Stimulated activated CD8-positive, alpha-beta memory T cell treated with anti-CD3 and anti-CD28 coated beads, Interleukin-15, amount 100 ng/mL, for 48 hours (primary cell): ENCODE measurements around the gene KIRREL1.

Experiments
- DNase-seq, 2 donors: peaks; one replicate each; pipeline ENCODE4 v3.0.0-alpha.2; 2020; ENCODE audit warnings: low read depth in 2 of 2

KIRREL1 gene

DNA sequence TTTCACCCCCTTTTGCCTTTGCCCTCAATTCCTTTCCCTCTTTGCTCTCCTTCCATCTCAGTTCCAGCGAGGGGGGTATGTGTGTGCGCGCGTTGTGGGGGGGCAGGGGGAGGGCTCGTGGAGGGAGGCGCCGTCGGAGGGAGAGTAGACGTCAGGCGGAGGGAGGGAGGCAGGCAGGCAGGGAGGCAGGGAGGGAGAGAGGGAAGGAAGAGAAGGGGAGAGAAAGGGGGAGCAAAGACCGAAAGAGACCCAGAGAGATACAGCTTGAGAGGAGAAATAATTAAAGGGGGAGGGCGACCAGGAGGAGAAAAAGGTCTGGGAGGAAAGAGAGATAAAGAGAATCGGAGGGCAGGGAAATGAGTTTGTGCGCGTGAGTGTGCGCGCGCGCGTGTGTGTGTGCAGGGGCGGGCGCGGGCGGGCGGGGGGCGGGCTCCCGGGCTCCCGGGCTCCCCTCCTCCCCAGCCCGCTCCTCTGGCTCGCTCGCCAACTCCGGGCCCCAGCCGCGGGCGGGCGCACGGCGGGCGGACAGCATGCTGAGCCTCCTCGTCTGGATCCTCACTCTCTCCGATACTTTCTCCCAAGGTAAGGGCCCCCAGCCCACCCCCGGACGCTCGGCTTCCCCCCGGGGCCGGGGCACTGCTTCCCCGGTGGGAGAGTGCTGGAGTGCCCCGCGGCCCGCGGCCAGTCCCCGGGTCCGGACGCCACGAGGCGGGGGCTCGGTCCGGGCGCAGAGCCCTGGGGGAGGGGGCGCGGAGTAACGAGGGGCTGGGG lies at the start of gene KIRREL1:
Gene KIRREL1, plus strand, starts transcription at position 499 of the 771 bp plus-strand sequence. Its CDS starts 32 bp downstream, at position 531.
- DNase-seq: no peak

DNA sequence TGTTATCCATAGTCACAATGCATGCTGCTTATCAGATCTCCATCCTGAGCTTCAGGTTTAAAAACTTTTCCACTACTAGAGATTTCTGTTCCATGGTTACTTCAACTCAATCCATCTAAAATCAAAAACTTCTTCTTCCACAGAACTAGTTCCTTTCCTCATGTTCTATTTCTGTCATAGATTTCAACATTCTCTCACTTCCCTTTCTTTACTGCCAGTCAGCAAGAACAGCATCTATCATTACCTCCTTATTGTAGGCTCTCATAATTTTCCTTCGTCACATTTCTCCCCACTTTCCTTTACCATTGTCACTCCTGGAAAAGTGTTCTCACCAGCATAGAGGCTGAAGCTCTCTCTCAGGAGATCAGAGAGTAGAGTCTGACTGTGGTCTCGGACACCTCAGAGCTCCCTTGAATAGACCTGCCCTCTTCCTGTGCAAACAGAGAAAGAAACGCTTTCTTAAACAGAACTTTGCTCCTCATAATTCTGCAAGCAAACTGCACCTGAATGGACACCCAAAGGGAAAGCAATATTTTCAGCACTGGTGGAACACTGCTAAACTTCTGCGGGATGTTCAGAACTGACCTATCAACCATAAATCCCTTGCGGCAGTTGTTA lies 48.7 kb upstream of the KIRREL1 start:
- no peak for DNase-seq

DNA sequence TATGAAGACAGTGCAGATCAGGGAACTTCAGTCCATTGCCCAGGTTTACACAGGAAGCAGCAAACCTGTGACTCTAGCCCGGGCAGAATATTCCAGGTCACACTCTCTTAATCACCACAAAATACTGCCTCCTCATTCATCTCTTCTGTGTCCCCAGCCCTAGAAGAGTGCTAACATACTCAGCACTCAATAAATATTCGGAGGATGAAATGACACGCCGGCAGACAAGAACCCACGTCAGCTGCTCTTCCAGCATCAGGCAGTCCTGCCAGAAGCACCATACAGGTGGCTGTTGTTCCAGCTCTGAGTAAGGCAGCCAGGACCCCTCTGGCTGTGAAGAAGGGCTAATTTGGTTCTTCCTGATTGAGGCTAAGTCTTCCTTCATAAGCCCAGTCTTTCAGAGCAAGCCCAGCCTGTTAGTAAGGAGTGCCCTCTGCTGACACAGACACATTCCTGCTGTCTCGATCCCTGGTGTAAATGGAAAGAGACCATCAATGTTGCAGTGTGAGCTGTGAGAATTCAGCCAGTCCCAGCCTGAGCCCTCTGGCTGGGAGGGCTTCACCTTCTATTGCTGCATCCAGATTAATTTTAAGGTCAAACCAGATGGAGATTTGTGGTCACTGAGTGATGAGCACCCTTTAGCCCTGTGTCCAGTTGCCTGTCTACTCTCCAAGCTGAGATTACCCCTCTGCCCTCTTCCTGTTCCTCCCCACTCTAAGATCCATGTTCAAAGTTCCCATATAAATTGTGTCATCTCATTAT lies 45.0 kb upstream of the KIRREL1 start:
- no peak for DNase-seq

DNA sequence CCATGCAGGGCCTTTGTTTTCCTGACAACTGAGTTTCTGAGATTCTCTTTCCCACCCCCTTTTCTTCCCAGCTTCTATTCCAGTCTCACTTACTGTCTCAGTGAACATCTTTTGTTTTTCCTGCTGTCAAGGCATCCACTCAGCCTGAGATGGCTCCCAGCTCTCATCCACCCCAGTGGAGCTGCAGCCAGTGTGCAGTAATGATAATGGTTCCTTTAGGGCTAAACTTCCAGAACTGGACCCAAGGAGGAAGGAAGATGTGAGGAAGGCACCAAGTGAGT lies 44.4 kb upstream of the KIRREL1 start:
- no peak for DNase-seq

DNA sequence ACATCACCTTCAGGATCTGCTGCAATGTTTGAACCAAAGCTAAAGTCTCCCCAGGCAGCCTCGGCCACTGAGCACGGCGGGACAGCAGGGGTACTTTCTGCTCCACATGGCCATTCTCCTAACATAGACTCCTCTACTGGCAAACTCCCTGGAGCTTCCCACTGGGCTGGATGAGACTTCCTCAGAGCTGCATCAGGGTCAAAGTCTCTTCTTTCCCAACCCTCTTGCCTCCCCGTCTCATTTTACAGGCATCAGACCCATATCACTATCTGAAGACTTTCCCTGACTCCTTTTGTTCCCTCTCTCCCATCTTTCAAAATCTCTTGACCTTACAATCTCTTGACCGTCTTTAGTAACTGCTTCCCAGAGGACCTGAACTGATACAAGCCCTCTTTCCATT lies 42.2 kb upstream of the KIRREL1 start:
- no peak for DNase-seq

DNA sequence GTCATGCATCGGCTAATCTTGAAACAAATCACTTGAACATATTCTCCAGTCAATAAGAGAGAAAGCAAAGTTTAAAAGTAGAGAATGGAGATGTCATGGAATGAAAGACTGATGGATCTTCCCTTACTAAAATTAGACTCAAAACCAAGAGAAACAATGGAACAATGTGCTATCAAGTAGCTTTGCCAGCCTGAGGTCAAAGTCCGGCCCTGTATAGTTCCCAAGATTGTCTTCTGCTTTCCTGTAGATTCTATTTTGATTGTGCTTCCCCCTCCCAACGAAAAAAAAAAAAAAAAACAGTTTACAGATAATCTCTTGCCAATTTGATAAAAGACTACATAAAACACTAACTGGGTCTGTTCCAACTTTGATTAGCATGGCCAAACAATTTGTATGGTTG lies 40.8 kb upstream of the KIRREL1 start:
- DNase-seq: no peak

DNA sequence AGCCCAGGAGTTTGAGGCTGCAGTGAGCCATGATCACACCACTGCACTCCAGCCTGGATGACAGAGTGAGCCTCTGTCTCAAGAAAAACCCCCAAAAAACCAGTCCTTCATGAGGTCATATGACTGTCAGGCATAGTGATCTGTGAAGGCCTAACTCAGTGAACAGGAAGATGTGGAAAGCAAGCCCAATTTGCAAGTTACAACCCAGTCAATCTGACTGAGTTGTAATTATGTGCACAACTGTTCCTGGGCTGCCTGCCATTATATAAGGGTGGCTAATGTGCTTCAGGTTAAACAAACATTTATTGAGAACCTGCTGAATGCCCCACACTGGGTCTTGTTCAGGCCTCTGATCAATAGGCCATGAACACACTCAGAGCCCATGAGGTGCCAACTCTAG lies 38.2 kb upstream of the KIRREL1 start:
- DNase-seq: no peak

DNA sequence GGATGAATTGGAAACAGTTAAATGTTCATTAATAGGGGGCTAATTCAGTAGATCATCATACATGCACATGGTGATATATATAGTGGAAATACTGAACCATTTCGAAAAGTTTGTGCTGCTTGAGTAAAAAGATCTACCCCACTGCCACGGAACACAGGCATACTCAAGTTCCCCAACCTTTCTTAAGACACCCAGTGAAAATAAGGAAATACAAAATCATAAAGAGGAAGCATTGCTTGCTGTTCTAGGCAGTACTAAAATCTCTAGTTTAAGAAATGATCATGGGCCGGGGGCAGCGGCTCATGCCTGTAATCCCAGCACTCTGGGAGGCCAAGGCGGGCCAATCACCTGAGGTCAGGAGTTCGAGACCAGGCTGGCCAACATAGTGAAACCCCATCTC lies 37.6 kb upstream of the KIRREL1 start:
- no peak for DNase-seq

DNA sequence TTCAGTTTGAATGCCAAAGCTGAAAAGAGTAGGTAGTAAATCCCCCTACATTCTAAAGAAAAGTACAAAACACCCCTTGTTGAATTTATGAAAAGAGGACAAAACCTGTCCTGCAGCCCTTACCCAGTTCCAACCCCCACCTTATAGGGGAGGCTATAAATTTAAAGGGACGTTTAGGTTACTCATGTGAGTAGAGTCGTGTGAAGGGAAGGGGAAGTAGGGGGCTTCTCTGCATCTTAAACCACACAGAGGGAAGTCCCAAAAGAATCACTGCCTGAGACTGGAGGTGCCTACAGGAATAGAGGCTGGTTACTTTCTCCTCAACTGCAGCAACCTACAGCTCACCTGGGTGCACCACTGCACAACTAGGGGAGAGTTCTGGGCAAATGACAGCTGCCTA lies 36.7 kb upstream of the KIRREL1 start:
- DNase-seq: no peak

DNA sequence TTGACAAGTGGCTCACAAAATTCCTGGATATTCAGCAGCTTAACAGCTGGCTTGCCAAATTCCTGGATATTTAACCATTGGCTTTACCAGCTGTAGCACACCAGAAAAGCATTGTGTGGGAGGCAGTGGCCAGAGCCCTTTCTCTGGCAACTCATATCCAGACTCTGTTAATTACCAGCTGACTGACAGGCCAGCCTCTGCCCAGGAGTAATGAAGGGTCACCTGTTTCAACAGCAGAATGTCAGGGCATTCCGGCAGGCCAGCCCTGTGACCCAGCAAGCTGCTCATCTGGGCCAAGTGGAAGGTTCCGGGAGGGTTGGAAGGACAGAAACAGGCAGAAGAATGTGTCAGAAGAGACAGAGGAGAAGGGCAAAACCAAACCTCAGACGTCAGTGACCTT lies 35.2 kb upstream of the KIRREL1 start:
- no peak for DNase-seq

DNA sequence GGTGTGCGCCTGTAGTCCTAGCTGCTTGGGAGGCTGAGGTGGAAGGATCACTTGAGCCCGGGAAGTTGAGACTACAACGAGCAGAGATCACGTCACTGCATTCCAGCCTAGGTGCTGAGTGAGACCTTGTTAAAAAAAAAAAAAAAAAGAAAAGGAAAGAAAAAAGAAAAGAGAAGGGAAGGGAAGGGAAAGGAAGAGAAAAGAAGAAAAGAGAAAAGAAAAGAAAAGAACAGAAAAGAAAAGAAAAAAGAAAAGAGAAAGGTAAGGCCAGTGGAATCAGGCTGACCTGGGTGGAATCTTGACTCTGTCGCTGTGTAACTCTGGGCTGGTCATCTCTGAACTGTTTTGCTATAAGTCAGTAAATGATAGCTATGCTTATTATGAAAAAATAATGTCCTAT lies 33.7 kb upstream of the KIRREL1 start:
- no peak for DNase-seq

DNA sequence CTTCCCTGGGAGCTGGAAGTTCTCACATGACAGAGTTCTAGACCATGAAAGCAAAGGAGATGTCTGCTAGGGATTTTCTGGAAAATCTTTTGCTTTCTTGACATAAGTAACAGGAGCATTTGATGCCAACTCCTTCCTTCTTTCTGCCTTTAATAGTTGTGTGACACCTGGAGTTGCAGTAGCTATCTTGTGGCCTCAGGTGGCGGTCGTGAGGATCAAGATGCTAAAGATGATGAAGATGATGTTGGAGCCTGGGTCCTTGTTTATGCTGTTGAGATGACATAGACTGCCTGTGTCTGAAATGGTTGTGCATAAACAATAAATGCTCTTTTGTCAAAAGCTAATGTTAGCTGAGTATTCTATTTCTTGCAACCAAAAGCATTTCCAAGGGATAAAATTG lies 32.7 kb upstream of the KIRREL1 start:
- DNase-seq: no peak

DNA sequence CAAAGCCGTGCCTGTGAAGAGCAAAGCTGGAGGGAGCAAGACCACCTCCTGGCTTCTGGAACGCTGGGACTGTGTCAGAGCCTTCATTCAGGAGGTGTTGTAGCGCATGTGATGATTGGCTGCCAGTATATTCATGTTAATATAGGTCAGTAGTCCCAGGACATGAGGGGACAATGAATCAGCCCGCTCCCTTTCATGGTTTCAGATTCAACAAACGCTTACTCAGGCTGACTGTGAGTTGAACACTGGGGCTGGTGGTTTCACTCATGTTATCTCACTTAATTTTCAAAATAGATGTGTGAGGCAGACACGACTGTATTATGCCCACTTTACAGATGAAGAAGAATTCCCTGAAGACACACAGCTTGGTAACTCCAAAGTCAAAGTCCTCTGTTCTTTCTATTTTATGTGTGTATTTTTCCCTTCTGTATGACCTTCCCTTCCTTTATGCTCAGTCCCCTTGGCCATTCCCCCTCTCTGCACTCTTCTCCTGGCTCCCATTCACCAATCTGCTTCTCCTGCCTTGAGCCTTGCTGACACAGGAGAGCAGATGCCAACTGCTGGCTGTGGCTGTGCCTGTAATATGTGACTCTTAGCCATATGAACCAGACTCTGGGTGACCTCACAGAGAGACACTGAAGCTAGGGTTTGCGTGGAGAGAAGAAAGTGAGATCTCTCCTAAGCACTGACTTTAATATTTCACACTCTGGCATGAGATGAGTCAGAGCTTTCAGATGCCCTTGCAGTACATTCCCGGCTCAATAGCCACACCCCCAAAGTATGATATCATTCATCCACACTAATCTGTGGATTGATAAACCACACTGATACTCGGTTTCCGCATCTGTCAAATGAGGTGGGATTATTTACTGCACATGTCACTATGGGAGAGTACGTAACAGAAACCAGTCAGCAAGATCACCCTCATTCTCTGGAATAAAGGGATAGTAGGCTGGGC lies 31.4 kb upstream of the KIRREL1 start:
- DNase-seq: no peak

DNA sequence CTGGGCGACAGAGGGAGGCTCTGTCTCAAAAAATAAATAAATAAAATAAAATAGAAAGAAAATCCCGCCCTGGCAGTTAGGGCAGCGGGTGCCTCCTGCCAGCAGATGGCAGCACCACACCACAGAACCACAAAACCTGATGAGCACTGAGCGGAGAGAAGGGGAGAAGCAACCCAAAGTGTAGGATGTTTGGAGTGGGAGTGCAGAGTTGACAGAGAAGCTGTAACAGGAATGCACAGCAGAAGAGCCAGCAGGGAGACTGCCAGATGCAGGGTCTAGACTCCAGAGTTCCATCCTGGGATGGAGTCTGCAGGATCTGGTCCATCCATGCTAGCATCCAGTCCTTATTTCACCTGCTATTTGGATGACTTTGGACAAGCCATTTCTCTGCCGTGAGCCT lies 29.7 kb upstream of the KIRREL1 start:
- DNase-seq: peak; percentile 26 to 27

DNA sequence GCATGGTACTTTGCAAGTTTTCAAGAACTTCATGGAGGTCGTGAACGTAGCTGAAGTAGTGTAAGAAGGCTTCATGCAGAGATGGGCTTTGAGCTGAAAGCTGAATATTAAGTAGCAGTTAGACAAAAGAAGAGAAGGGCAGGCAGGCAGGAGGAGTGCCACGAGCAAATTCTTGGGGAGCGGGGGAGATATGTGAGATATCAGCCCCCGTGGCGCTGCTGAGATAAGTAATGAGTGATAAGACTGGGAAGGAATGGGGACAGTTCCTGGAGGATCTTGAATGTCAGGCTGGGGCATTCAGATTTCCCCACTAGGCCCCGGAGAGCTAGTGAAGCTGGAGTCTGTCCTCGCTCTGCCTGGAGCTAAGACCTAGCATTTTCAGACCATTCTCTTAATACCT lies 27.9 kb upstream of the KIRREL1 start:
- no peak for DNase-seq

DNA sequence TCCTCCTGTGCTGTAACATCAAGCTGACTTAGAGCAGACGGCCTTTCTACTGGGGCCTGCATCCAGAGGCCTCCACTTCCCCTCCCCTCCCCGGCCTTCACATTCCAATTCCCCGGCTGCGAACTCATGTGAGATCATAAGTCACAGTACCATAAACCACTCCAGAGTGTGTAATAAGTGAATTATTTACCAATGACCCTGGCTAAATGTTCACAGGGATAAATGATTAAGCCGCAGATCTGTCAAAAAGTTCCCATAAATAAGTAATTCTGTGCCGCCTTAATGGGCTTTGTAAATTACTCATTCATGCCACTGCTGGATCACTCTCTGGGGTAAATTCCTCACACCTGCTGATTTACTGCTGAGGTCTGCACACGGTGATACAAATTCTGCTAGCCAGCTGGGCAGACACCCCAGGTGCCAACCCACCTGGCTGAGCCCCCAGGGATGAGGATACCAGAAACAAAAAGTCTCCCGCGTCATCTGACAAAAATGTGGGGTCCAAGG lies 27.4 kb upstream of the KIRREL1 start:
- DNase-seq: no peak

DNA sequence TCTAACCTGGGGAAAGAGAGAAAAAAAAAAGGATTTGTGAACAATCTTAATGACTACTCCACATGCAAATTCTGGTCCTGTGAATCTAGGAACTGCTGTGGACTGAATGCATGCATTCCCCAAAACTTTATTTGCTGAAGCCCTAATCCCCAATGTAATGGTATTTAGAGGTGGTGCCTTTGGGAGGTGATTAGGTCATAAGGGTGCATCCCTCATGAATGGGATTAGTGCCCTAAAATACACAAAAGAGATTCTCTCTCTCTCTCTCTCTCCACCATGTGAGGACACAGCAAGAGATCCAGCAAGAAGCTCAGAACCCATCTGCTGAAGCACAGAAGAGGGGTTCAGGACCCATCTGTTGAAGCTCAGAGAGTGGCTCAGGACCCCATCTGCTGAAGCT lies 26.2 kb upstream of the KIRREL1 start:
- DNase-seq: no peak

DNA sequence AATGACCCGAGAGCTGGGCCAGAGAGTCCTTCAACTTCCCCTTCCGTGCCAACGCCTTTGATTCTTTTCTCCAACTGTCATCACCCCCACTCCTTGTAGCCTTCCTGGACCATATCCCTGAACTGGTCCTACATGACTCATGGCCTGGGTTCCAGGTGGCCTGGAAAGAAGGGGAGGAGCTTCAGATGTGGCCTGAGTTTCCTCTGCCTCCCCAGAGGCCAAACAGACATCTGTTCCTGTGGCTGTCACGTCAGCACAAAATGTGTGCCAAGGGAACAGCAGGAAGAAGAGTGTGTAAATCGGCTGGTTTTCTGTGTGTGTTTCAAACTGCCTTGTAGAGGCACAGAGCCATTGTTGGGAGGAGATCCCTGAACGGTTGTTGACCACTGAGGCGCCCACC lies 24.9 kb upstream of the KIRREL1 start:
- DNase-seq: no peak

DNA sequence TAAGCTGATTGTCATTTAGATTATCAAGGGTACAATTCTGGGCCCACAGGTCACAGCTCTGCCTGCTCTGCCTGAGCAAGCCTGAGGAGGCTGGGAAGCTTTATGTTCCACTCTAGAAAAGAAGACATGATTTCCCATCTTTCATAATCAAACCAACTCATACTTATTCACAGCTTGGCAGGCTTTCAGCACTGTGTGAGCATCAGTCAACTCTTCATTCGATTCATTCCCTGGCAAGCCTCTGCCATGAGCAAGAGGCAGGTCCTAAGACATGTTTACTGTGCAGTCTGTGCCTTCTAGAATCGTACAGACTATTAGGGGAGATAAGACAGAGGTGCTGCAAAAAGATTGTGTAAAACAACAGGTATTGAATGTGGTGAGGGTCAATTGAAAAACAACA lies 24.5 kb upstream of the KIRREL1 start:
- DNase-seq: no peak

DNA sequence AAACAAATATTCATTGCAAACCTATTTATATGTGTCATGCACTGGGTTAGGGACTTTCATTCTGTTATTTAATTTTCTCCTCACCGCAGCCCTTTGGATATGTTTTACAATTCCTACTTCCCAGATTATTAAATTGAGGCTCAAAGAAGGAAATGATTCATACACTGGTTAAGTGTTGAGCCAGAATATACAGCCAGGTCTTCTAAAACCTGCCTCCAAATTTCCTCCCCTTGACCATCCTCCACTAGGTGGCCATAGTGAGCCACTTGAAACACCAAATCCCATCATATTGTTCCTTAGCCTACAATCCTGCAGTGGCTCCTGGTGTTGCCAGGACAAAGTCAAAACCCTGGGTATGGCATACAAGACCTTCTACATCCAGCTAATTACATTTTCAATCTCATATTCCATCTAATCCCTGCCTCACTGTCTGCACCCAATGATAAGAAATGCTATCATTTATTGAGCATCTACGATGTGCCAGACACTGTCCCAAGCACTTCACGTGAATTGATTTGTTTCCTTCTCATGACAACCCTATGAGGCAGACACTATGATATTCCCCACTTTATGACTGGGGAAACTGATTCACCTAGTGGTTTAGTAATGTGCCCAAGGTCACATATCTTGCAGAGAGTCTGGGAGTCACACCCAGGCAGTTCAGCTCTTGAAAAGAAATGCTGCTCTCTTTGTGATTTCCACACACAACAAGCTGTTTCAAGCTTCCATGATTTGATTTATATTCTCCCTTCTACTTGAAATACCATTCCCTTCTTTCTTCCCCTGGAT lies 23.6 kb upstream of the KIRREL1 start:
- DNase-seq: no peak

DNA sequence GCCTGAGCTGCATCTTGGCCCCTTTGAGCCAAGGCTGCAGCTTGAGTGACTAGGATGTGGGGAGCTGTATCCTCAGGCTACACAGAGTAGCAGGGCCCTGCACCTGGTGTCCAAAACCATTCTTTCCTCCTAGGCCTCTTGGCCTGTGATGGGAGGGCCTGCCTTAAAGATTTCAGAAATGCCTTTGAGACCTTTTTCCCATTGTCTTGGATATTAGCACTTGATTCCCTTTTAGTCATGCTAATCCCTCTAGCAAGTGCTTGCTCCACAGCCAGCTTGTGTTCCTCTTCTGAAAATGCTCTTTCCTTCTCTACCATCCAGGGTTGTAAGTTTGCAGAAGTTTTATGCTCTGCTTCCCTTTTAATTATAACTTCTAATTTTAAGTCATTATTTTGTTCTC lies 21.7 kb upstream of the KIRREL1 start:
- no peak for DNase-seq
